HepG2 (cell line): ENCODE results near the gene MAP3K8. TPM values are rescaled to one million over a fixed set of nuclear protein-coding genes. Genes with fewer than 3 reads are reported as not detected.

Experiments used
- ARNT2 ChIP-seq: sonication (generic); formaldehyde crosslinking; IDR thresholded peaks from 2 replicates; pipeline ENCODE4 v1.8.0; 2022; ENCODE audit warnings: mild to moderate bottlenecking, low read depth, missing genetic modification reagents, moderate library complexity
- CEBPG ChIP-seq: IDR thresholded peaks from 2 replicates; pipeline ENCODE4 v1.6.1; 2016
- EP300 ChIP-seq, 3 experiments: sonication (generic) in 1 of 3; formaldehyde crosslinking in 1 of 3; IDR thresholded peaks; 2 replicates each; pipeline versions ENCODE4 v1.5.1 to v1.6.1; 2011 to 2020; ENCODE audit warnings: low read depth in 2 of 3, low read length in 2 of 3, borderline replicate concordance in 1 of 3, improper control_type of control experiment in 1 of 3, mild to moderate bottlenecking in 1 of 3, missing genetic modification reagents in 1 of 3, moderate library complexity in 1 of 3
- GATAD1 ChIP-seq: IDR thresholded peaks from 2 replicates; pipeline ENCODE4 v1.6.1; 2016; ENCODE audit warnings: missing genetic modification reagents, missing compliant biosample characterization
- HNRNPK ChIP-seq: fragments of 200-400 bp; formaldehyde crosslinking; IDR thresholded peaks from 2 replicates; pipeline ENCODE4 v1.6.1; 2018; ENCODE audit warnings: low read length, low read depth, moderate library complexity, mild to moderate bottlenecking; ENCODE audit not compliant: poor library complexity, severe bottlenecking
- JUN ChIP-seq: sonication (generic); formaldehyde crosslinking; IDR thresholded peaks from 2 replicates; pipeline ENCODE4 v1.4.0; 2020; ENCODE audit warnings: mild to moderate bottlenecking, missing genetic modification reagents
- KAT2B ChIP-seq: fragments of 150-350 bp; IDR thresholded peaks from 2 replicates; pipeline ENCODE4 v1.6.1; 2014; ENCODE audit warnings: low read depth, low read length, borderline replicate concordance
- KLF11 ChIP-seq: IDR thresholded peaks from 2 replicates; pipeline ENCODE4 v1.6.1; 2016; ENCODE audit warnings: missing compliant biosample characterization
- MEIS2 ChIP-seq: sonication (generic); formaldehyde crosslinking; IDR thresholded peaks from 2 replicates; pipeline ENCODE4 v1.9.0; 2021; ENCODE audit warnings: mild to moderate bottlenecking, missing genetic modification reagents
- PAX8 ChIP-seq: sonication (generic); formaldehyde crosslinking; IDR thresholded peaks from 2 replicates; pipeline ENCODE4 v1.8.0; 2022; ENCODE audit warnings: mild to moderate bottlenecking, missing genetic modification reagents, borderline replicate concordance
- PHB2 ChIP-seq: fragments of 450-650 bp; IDR thresholded peaks from 2 replicates; pipeline ENCODE4 v1.6.1; 2018; ENCODE audit not compliant: partially characterized antibody
- SNRNP70 ChIP-seq: fragments of 200-400 bp; formaldehyde crosslinking; IDR thresholded peaks from 2 replicates; pipeline ENCODE4 v1.6.1; 2017; ENCODE audit warnings: mild to moderate bottlenecking, low read depth, low read length, moderate library complexity
- SP140L ChIP-seq: sonication (generic); formaldehyde crosslinking; IDR thresholded peaks from 2 replicates; pipeline ENCODE4 v1.4.0; 2020; ENCODE audit warnings: missing genetic modification reagents, borderline replicate concordance
- SP5 ChIP-seq: IDR thresholded peaks from 2 replicates; pipeline ENCODE4 v1.6.1; 2016; ENCODE audit warnings: low read depth, borderline replicate concordance
- SRF ChIP-seq: IDR thresholded peaks from 2 replicates; pipeline ENCODE4 v1.6.1; 2011; ENCODE audit warnings: mild to moderate bottlenecking, low read depth, low read length, moderate library complexity
- THRA ChIP-seq: sonication (generic); formaldehyde crosslinking; IDR thresholded peaks from 2 replicates; pipeline ENCODE4 v1.4.0; 2020; ENCODE audit warnings: missing genetic modification reagents, borderline replicate concordance
- U2AF2 ChIP-seq: fragments of 200-400 bp; formaldehyde crosslinking; IDR thresholded peaks from 2 replicates; pipeline ENCODE4 v1.6.1; 2017; ENCODE audit warnings: low read depth, mild to moderate bottlenecking, low read length
- YEATS4 ChIP-seq: sonication (generic); formaldehyde crosslinking; IDR thresholded peaks from 2 replicates; pipeline ENCODE4 v1.4.0; 2020; ENCODE audit warnings: missing genetic modification reagents, borderline replicate concordance
- ZNF484 ChIP-seq: sonication (generic); formaldehyde crosslinking; IDR thresholded peaks from 2 replicates; pipeline ENCODE4 v1.5.1; 2020; ENCODE audit warnings: mild to moderate bottlenecking, low read depth, missing genetic modification reagents, borderline replicate concordance
- ZNF558 ChIP-seq: sonication (generic); formaldehyde crosslinking; IDR thresholded peaks from 2 replicates; pipeline ENCODE4 v1.9.0; 2022; ENCODE audit warnings: mild to moderate bottlenecking, missing genetic modification reagents, borderline replicate concordance
- ZNF761 ChIP-seq: sonication (generic); formaldehyde crosslinking; conservative IDR thresholded peaks from 2 replicates; pipeline ENCODE4 v1.4.0; 2020; ENCODE audit warnings: mild to moderate bottlenecking, missing genetic modification reagents
- ZNF816 ChIP-seq: sonication (generic); formaldehyde crosslinking; IDR thresholded peaks from 2 replicates; pipeline ENCODE4 v1.8.0; 2022; ENCODE audit warnings: missing genetic modification reagents, mild to moderate bottlenecking, borderline replicate concordance
- ZSCAN22 ChIP-seq: sonication (generic); formaldehyde crosslinking; IDR thresholded peaks from 2 replicates; pipeline ENCODE4 v1.4.0; 2020; ENCODE audit warnings: mild to moderate bottlenecking, missing genetic modification reagents
- ZXDC ChIP-seq: sonication (generic); formaldehyde crosslinking; IDR thresholded peaks from 2 replicates; pipeline ENCODE4 v1.5.0; 2020; ENCODE audit warnings: mild to moderate bottlenecking, missing genetic modification reagents
- polyA plus RNA-seq, 8 experiments: library from polyadenylated mRNA; depleted of rRNA in 3 of 8; stranded (reverse) in 7 of 8; unstranded in 1 of 8; fragments of >200 nt; fragmentation: Illumina TruSeq in 4 of 8; extraction: Trizol in 4 of 8; gene quantifications; 2 replicates each; pipeline versions ENCODE4 v1.2.1 to v1.2.3, GENCODE V29; 2011 to 2016; ENCODE audit warnings: low read depth in 4 of 8, missing spikeins in 1 of 8, mixed read lengths in 1 of 8; ENCODE audit not compliant: insufficient read depth in 1 of 8
- total RNA-seq, 5 experiments: library from RNA; depleted of rRNA; stranded (reverse); fragments of >200 nt; fragmentation: Illumina TruSeq; extraction: Trizol; gene quantifications; 2 replicates each; pipeline ENCODE4 v1.2.3, GENCODE V29; 2016; ENCODE audit warnings: low read depth in 1 of 5

MAP3K8 gene
- total and polyA plus RNA-seq, 2 of the 13 experiments (the other 11 are each of a cell fraction or from before 2014, with no cell fraction given) = 19.3 to 37.9 TPM

GRCh38 chr10:30438021-30438850, 4.3 kb downstream of the MAP3K8 start (continued):
- TF ChIP-seq ZNF558 = no peak
- peak in 1 of 2 experiments; percentile 85; a peak in 2 of 4 replicates for TF ChIP-seq EP300 (IDR thresholded peaks at IDR 0.05; ENCODE audit: low read depth in 2 of 2, low read length in 2 of 2)
- TF ChIP-seq EP300 (CRISPR knock-in tag; IDR thresholded peaks at IDR 0.05; ENCODE audit: borderline replicate concordance) = peak; percentile 78
- TF ChIP-seq ZXDC (CRISPR knock-in tag) = no peak
- TF ChIP-seq ZNF761 (CRISPR knock-in tag) = no peak
- TF ChIP-seq SP140L = no peak
- no peak; the same call in 1 of the 2 replicates for TF ChIP-seq MEIS2 (CRISPR knock-in tag)
- TF ChIP-seq KLF11 (CRISPR knock-in tag) = no peak
- TF ChIP-seq KAT2B = no peak
- TF ChIP-seq PHB2 = no peak
- no peak; the same call in 1 of the 2 replicates for TF ChIP-seq ARNT2
- TF ChIP-seq ZSCAN22 (CRISPR knock-in tag) = no peak
- 0 out of 2 replicates have a peak, but pooled peaks have one; percentile 42 for TF ChIP-seq JUN (CRISPR knock-in tag)
- no peak for TF ChIP-seq U2AF2
- TF ChIP-seq ZNF484 (CRISPR knock-in tag) = no peak
- no peak for TF ChIP-seq YEATS4 (CRISPR knock-in tag)
- TF ChIP-seq GATAD1 = peak; percentile 20; the same call in 1 of the 2 replicates
- 0 out of 2 replicates have a peak, but pooled peaks have one; percentile 0 for TF ChIP-seq CEBPG (CRISPR knock-in tag)
- TF ChIP-seq SRF = no peak
- TF ChIP-seq HNRNPK = no peak
- peak; percentile 95 for TF ChIP-seq THRA (CRISPR knock-in tag)
- no peak for TF ChIP-seq SNRNP70
- TF ChIP-seq ZNF816 (CRISPR knock-in tag) = no peak
- no peak for TF ChIP-seq PAX8 (CRISPR knock-in tag)
- no peak for TF ChIP-seq SP5
